HL-60/S4 (cell line): Measurements from ENCODE around the gene CCDC24.

Experiments used
- in situ Hi-C: fragments of 300-500 bp; cut with MboI; formaldehyde crosslinking; loops from 2 replicates; pipeline ENCODE4 v1.14.3; 2022; ENCODE audit warnings: low sequenced_read_pairs

The CCDC24 gene

GRCh38 chr1:44021156-44021555 lies 29.8 kb downstream of the CCDC24 start:
- in situ Hi-C loops = no loop called here

DNA sequence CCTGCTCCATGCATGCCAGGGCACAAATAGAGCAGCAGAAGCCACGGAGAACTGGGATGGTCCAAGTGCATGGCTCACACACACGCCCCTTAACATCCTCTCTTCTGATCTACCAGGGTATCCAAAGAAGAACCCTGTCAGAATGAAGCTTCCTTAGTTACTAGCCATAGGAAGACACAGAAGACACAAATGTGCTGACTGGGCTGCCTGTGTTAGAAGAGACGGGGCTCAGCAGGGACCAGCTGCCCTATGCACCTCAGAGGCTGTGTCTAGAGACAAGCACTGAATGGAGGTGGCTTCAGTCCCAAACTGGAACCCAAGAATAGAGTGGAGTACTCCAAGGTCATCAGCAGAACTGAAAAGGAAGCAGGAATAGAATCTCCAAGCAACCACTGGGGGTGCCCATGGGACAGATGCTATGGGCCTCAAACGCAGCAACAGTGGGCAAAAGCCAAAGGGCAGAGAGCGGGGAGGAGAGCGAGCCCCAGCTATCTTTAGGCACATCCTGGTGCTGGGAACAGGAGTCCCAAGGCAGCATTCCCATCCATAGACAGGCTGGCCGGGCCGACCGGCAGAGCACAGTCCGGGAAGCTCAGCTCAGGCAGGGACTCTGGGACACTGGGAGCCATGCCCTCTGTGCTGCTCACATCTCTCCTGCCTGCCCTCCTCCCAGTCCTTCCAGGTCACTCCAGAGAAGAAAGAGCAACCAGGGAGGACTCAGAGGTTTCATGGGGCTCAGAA lies 30.4 kb downstream of the CCDC24 start:
- in situ Hi-C loops = no loop called here

DNA sequence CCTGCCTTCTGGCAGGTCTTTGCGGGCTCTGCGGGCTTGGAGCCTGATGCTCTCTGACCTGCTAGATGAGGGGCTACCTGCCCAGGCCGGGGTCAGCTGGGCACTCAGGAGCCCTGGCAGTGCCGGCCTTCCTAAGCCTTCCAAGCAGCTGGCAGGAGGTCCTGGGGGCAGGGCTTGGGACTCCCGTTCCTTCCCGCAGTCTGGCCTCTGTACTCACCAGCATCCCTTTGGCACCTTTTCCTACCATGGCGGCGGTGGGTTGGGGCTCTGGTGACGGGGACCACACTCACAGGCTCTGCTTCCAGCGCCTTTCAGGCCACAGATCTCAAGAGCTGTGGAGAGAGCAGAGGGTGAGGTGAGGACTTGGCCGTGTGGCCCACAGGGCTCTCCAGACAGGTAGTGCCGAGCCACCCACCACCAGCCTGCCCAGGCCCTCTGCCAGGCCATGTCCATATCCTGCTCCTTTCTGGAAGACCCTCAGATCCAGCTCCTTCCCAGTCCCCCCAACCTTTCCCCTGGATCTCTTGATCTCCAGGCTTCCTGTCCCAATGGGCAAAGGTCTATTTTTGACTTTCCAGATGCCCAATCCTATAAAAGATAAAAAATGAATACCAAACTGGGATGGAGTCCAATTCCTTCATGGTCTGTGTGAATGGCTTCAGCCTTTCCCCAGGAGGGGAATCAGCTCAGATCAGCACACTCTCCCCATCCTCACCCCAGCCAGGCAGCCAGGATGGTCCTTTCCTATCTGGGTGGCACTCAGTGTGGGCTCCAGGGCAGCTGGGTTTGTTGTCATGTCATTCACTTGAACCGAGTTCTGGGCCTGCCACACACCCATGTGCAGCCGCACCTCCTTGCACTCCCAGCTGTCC lies 32.9 kb downstream of the CCDC24 start:
- in situ Hi-C loops = no loop called here

DNA sequence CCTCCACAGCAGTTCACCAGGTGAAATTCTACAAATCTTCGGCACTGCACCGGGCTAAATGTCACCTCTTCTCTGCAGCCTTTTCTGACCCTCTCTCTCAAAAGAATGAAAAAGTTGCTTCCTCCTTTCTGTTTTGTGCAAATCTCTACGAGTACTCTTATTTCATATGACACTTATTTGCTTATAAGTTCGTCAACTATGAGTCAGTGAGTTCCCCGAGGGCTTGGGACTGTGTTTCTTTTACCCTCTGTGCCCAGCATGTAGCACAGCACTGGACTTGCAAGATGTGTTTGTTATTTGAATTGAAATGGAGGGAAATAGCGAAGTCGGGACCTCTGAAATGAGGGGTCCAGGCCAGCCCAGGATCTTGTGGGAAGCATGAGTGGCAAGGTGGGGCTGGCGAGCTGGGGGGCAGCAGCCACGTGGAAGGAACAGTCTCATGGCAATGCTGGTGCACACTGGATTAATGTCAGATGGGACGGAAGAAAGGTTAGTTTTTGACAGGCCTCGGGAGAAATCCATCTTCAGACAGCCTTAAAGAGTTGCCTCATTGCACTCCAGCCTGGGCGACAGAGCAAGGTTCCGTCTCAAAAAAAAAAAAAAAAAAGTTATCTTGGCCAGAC lies 33.6 kb downstream of the CCDC24 start:
- in situ Hi-C loops = loop anchor here (25.0 kb wide), 1 partner anchor 263 kb away; no protein-coding TSS in a partner anchor

GRCh38 chr1:44025816-44026215 lies 34.4 kb downstream of the CCDC24 start:
- in situ Hi-C loops = loop anchor here (25.0 kb wide), 1 partner anchor 264 kb away; no protein-coding TSS in a partner anchor

DNA sequence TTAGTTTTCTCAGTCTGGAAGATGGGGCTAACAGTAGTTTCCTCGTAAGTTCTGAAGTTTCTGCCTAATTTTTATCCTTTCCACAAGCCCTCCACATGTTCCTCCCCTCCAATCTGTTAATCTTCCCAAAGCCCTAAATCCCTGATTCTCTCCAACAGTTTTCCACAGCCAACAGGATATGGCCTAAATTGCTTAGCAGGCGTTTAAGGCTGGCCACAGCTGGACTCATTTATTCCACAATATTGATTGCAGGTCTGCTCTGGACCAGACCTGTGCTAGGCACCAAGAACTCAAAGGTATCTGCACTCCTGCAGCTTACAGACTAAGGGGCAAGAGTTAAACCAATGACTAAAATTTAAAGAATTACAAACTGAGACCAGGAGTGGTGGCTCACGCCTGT lies 35.9 kb downstream of the CCDC24 start:
- in situ Hi-C loops = loop anchor here (25.0 kb wide), 1 partner anchor 265 kb away; no protein-coding TSS in a partner anchor

GRCh38 chr1:44029260-44029910 lies 38.0 kb downstream of the CCDC24 start:
- in situ Hi-C loops = loop anchor here (25.0 kb wide), 1 partner anchor 267 kb away; no protein-coding TSS in a partner anchor

- in situ Hi-C loops = loop anchor here (25.0 kb wide), 1 partner anchor 268 kb away; no protein-coding TSS in a partner anchor
These were observed 38.7 kb downstream of the CCDC24 start for GRCh38 chr1:44029911-44030604.

GRCh38 chr1:44030605-44031251 lies 39.3 kb downstream of the CCDC24 start:
- in situ Hi-C loops = loop anchor here (25.0 kb wide), 1 partner anchor 268 kb away; no protein-coding TSS in a partner anchor

GRCh38 chr1:44031252-44032169 lies 40.1 kb downstream of the CCDC24 start, which contains the start of gene SLC6A9:
SLC6A9 (minus strand) TSS chr1:44031462; CDS start chr1:44024277, 7,185 bp downstream.
- in situ Hi-C loops = loop anchor here (25.0 kb wide), 1 partner anchor 269 kb away; no protein-coding TSS in a partner anchor

GRCh38 chr1:44032170-44032790 lies 40.9 kb downstream of the CCDC24 start:
- in situ Hi-C loops = loop anchor here (25.0 kb wide), 1 partner anchor 270 kb away; no protein-coding TSS in a partner anchor

DNA sequence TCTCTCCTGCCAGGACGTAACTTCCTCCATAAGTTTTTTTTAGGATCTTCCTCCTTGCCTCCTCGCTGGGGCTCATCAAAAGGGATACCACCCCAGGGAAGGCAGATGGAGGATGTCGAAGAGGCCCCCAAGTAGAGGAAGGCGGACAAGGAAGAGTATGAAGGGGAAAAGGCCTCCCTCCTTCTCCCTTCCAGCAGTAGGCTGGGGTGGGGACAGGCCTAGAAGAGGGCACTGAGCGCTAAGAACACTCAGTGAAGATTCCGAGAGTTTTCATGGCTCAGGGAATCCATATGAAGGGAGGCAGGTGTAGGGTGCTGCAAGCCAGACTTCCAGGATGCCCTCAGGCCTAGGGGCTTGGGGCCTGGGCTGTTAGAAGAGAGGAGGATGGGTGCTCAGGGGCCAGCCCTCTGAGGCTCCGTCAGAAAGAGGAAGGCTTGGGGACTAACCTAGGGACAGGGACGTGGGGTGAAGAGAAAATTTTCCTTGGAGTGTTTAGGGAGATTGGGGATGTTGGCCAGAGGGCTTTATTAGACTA lies 41.7 kb downstream of the CCDC24 start:
- in situ Hi-C loops = loop anchor here (25.0 kb wide), 1 partner anchor 271 kb away; no protein-coding TSS in a partner anchor

DNA sequence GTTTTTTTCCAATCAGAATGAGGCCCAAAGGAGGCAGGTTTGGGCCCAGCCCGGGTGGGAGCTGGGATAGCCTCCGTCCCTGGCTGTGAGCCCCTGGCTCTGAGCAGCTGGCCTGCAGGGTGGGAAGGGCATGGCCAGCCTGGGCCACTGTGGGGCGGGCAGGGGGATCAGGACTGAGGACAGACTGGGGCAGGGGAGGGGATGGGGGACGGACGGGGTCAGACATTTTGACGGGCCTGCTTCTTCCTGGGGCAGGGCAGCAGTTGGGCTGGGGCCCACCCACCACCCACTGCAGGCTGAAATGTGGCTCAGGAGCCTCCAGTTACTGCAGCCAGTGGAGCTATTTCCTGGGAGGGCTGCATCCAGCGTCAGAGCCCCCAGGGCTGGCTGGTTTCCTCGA lies 42.4 kb downstream of the CCDC24 start:
- in situ Hi-C loops = loop anchor here (25.0 kb wide), 1 partner anchor 271 kb away; no protein-coding TSS in a partner anchor

- in situ Hi-C loops = loop anchor here (25.0 kb wide), 1 partner anchor 272 kb away; no protein-coding TSS in a partner anchor
These were observed 43.0 kb downstream of the CCDC24 start for GRCh38 chr1:44034423-44034822.

- in situ Hi-C loops = loop anchor here (25.0 kb wide), 1 partner anchor 273 kb away; no protein-coding TSS in a partner anchor
These were observed 43.7 kb downstream of the CCDC24 start for GRCh38 chr1:44034976-44035716.

GRCh38 chr1:44035726-44036408 lies 44.5 kb downstream of the CCDC24 start:
- in situ Hi-C loops = loop anchor here (25.0 kb wide), 1 partner anchor 274 kb away; no protein-coding TSS in a partner anchor
